ENCODE results near the gene ANO3.

GRCh38 chr11:26593691-26594090 lies 261.8 kb downstream of the ANO3 start:
- no peak for TF ChIP-seq CTCF (IDR thresholded peaks at IDR 0.05; ENCODE audit: low read depth, low read length)
- TF ChIP-seq EZH2phosphoT487 (IDR thresholded peaks at IDR 0.05; ENCODE audit: low read depth), result no peak
